Measurements from ENCODE around the gene LRBA.
A peak's percentile ranks its signal among the peaks of the same experiment; 100 is the strongest.
"Not testable (repeated sequence)": the region's sequence is repeated elsewhere in the genome, so short reads cannot be mapped to it uniquely, and the experiment has no call there.

Gene LRBA

DNA sequence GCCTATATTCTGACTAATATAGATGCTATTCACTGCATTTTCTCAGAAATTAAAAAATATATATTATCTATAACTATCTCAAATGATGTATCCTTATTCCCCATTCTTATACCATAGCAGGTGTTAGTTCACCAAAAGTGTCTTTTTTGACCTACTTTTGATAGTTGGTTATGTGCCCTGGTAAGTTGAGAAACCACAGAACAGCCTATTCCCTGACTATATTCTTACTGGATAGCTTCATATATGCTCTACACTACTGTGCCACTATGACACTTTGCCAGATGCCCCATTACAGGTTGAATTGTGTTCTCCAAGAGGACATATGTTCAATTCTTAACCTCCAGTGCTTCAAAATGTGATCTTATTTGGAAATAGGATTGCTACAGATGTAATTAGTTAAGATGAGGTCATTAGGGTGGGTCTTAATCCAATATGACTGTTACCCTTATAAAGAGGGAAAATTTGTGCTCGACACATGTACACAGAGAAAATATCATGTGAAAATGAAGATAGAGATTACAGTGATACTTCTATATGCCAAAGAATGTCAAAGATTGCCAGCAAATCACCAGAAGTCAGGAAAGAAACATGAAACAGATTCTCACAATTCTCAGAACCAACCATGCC lies 76.1 kb downstream of the LRBA start:
- no peak for DNase-seq

DNA sequence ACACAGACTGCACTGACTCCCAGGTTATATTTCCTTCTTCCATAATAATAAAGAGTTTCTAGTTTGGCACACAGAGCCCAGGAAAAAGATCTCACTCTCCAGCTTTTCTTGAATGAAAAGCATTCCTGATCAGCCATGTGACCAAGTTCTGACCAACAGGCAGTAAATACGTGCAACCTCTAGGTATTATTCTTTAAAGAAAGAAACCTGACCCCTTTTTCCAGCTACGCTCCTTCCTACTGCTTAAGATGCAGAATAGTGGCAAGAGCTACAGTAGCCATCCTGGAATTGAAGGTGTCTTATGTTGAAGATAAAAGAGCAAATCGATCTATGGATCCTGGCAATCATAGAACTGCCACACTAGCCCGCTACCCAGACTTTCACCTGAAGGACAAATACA lies 76.7 kb downstream of the LRBA start:
- DNase-seq, result peak; percentile 54

DNA sequence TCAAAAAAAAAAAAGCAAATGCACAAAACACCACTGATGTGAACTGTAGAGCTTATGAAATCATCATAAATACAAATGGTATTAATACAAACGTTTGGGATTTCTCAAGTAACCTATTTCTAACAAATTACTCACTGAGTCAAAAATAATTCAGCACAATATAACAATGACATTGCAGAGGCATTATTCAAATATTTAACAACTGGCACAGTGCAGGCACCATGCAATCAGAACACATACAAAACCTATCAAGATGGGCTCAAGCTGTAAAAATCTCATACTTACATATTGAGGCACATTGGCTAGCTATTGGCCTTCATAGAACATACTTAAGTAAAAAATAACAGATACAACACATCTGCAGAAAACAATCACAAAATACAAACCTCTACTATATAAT lies 81.1 kb downstream of the LRBA start:
- no peak for DNase-seq

DNA sequence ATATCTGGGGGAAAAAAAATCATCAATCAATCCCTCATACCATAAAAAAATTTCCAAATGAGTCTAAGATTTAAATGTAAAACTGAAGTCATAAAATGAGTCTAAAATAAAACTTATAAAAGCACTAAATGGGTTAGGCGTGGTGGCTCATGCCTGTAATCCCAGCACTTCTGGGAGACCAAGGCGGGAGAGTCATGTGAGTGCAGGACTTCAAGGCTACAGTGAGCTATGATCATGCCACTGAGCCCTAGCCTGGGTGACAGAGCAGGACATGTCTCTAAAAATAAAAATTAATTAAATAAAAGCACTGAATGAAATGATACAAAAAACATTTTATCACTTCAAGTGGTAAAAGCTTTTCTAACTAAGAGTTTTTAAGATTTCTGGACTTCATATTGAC lies 83.3 kb downstream of the LRBA start:
- no peak for DNase-seq

DNA sequence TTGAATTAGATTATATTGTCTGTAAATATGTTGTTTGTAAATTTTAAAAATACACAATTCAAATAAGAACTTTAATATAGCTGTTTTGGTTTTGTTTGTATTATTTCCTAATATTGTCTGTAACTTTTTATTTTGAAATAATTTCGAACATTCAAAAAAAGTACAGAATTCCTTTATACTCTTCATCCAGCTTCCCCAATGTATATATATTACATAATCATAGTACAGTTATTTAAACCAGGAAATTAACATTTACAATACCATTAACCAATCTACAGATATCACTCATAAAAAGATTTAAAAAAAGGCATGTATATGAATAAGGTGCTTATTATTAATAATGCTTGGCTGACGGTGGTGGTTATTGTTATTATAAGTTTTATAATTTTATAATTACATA lies 84.1 kb downstream of the LRBA start:
- DNase-seq, result no peak

DNA sequence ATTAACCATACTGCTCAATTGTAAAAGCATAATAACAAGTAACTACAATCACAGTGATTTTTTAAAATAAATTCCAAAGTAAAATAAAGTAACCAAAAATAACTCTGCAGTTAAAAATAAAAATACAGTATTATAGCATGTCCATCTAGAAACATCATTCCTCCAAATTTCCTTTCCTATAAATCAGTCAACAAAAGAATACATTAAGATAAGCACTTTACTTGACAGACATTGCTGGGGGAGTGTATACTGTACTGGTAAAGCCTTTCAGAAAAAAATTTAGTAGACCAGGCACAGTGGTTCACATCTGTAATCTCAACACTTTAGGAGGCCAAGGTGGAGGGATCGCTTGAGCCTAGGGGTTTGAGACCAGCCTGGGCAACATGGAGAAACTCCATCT lies 91.1 kb downstream of the LRBA start:
- no peak for DNase-seq

DNA sequence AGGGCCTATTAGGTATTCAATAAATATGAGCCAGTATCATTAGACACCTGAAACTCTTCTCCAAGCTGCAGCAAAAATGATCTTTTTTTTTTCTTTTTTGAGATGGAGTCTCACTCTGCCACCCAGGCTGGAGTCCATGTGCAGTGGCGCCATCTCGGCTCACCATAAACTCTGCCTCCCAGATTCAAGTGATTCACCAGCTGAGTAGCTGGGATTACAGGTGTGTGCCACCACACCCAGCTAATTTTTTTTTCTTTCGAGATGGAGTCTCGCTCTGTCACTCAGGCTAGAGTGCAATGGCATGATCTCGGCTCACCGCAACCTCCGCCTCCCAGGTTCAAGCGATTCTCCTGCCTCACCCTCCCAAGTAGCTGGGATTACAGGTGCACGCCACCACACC lies 93.6 kb downstream of the LRBA start:
- not testable (repeated sequence) for DNase-seq

DNA sequence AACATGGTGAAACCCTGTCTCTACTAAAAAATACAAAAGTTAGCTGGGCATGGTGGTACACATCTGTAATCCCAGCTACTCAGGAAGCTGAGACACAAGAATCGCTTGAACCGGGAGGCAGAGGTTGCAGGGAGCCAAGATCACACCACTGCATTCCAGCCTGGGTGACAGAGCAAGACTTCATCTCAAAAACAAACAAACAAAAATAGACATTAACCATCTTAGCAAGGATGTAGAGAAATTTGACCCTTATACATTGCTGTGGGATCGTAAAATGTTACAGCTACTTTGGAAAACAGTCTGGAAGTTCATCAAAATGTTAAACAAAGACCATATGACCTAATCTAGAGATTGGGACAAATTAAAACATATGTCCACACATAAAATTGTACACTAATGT lies 96.5 kb downstream of the LRBA start:
- DNase-seq, result not testable (repeated sequence)

DNA sequence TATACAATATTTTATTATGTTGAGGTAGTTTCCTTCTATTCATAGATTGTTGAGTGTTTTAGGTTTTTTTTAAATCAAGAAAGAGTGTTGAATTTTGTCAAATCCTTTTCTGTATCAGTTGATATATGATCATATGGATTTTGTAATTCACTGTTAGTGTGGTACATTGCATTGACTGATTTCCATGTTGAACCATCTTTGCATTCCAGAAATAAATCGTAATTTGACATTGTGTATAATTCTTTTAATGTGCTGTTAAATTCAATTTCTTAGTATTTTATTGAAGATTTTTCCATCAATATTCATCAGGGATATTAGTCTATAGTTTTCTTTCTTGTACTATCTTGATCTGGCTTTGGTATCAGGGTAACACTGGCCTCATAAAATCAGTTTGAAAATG lies 103.8 kb downstream of the LRBA start:
- no peak for DNase-seq

DNA sequence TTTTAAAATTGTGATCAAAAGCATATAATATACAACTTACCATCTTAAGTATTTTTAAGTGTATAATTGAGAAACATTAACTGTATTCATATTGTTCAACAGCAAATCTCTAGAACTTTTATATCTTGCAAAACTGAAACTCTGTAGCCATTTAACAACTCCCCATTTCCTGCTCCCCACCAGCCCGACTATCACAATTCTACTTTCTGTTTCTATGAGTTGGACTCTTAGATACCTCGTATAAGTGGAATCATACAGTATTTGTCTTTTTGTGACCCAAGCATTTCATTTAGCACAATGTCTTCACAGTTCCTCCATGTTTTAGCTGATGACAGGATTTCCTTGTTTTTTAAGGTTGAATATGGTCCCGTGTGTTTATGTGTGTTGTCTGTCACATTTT lies 106.0 kb downstream of the LRBA start:
- no peak for DNase-seq

DNA sequence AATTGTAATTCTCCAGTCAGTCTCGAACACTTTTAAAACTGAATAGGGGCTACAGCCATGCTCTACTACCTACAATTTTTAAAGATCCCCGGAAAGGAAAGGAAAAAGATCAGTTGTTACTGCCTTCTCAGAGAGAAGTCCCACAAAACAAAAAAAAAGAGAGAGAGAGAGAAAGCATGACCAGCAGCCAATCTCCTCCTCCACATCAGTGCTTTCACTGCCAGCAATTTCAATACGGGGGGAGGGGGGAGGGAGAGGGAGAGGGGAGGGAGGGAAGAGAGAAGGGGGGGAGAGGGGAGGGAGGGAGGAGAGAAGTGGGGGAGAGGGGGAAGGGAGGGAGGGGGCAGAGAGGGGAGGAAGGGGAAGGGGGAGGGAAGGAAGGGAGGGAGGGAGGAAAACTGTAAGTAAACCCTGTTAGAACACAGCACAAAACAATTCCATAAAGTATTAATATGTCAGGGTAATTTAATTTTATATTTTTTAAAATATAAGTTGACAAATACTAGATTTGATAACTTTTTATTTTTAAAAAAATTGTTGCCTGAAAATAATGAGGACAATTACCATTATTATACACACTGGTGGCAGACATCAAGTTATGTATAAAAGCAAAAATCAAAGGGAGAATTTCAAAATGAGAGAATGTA lies 108.0 kb downstream of the LRBA start:
- no peak for DNase-seq

DNA sequence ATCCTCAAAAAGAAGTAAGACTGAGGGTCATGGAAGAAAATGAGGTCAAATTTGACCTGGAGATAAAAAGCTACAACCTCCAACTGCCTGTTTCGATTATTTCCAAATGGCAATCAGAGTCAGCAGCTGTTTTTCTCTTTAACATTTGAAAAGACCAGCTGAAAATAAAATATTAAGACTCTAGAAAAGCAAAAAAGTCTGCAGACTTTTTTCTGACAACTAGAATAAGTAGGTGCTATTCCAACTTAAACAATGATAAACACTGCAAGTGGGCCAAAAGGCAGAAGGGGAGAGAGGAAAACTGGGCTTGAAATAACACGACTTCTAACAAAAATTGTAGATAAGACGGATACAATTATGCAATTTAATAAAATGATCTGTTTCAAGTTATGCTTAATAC lies 110.4 kb downstream of the LRBA start:
- DNase-seq, result no peak

DNA sequence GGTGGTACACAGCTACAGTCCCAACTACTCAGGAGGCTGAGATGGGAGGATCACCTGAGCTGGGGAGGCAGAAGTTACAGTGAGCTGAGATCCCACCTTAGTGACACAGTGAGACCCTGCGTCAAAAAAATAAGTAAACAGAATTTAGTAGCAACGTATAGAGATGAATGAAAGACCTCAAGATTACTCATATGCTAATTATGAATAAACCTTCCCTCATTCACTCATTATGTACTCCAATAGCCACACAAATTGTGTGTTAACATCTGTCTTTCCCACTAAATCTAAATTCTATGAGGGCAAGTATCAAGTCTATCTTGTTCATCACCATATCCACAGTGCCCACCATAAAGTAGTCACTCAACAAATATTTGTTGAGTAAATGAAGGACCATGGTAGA lies 111.5 kb downstream of the LRBA start:
- DNase-seq, result no peak

DNA sequence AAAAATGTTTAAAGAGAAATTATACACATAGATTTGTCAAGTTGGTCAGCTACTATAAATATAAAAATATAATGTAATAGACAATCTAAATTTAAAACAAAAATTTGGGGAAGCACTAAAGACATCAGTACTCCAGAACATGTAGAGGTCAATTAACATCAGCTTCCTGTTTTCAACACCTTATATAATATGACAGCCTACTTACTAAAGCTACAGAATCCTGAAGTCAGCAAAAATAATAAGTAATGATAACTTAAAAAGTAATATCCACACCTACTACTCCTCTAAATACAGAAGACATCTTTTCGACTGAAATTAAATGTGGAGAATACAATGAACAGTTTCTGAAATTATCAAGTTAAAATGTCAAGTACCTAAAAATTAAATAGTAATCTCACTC lies 118.6 kb downstream of the LRBA start:
- no peak for DNase-seq

DNA sequence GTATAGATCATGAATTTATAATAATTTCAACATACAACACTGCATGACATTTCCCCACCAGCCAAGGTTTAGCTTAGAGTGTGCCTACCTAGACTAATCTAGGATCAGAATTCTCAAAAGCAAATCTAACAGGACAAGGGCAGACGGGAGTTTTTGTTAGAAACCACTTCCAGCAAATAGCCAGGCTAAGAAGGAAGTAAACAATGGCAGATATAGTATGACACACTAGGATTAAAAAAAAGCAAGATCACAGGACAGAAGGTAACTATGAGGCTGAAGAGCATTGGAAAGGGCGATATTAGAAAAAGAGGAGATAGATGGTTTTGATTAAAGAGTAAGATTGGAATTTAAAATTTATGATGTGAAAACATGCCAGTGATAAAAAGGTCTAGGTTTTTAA lies 124.8 kb downstream of the LRBA start:
- DNase-seq, result no peak

DNA sequence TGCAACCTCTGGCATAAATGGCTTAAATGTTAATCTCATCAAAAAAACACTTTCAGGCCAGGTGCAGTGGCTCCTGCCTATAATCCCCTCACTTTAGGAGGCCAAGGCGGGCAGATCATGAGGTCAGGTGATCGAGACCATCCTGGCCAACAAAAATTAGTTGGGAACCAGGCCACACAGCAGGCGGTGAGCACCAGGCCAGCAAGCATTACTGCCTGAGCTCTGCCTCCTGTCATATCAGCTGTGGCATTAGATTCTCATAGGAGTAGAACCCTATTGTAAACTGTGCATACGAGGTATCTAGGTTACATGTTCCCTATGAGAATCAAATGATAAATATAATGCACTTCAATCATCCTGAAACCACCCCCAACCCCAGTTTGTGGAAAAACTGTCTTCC lies 125.8 kb downstream of the LRBA start:
- DNase-seq, result no peak

DNA sequence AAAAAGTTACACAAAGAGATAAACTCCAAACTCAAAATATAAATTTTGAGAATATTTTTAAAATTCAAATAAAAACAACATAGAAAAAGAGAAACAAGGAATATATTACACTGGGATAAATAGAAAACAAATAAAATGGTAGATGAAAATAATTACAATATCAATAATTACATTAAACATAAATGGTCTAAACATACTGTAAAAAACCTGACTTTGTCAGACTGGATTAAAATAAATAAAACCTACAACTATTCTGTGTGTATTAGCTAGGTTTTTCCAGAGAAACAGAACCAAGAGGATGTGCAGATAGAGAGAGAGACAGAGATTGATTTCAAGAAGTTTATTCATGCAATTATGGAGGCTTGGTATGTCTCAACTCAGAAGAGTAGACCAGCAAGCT lies 126.5 kb downstream of the LRBA start:
- DNase-seq, result no peak

DNA sequence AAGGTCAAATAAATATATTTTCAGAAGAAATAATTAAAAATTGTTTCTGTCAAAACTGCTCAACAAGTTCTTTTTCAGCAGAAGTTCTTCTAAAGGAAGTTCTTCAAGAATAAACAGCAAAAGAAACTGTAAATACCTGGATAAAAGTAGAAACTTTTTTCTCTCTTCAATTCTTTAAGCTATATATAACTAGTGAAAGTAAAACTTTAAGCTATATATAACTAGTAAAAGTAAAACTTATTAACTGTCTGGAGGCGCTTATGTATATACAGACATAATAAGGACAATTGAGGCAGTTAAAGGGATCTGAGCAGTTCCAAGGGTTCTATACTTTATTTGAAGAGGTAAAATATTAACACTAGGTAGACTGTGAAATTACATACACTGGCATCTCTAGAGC lies 126.9 kb downstream of the LRBA start:
- no peak for DNase-seq

DNA sequence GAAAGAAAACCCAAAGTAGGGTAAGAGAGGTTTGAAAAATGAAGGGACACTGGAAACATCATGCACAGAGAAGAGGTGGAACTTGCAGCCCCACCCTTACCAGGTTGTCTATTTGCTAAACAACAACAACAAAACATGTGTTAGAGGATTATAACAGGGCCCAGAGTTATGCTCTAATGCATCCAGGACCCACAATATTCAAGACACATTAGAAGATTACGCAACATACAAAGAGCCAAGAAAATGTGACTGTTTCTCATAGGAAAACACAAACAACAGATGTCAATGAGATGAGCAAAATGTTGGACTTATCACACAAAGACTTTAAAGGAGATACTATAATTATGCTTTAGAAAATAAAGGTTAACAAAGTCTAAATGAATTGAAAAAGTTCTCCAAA lies 128.5 kb downstream of the LRBA start:
- no peak for DNase-seq

DNA sequence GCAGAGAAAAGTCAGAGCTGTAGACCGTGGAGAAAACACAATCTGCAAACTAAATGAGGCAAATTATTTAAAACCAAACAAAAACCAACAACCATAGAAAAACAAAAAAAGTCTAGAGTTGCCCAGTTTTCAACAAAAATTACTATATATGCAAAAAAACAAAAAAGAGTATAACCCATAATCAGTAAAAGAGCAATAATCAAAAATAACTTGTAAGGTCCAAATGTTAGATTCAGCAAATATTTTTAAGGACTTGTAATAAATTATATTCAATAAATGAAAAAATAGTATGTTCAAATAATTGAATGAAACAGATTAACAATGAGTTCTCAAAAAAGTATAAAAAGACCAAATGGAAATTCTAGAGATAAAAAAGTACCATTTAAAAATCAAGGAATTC lies 130.5 kb downstream of the LRBA start:
- no peak for DNase-seq

DNA sequence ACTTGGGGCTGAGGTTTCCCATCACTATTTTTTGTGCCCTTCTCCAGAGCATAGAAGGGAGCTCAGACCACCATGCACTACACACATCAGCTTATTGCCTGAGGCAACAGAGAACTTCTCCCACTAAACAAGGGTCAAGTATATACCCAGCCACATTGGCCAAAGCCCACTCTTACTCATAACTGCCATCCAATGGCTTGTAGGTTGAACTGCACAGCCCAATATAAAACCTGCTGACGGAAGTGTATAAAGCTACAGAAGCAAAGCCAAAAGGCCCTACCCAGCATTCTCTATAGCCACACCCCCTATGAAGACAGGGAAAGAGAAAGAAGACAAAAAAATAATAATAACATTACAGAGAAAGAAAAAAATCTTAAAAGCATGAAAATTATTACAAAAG lies 139.7 kb downstream of the LRBA start:
- DNase-seq, result no peak

DNA sequence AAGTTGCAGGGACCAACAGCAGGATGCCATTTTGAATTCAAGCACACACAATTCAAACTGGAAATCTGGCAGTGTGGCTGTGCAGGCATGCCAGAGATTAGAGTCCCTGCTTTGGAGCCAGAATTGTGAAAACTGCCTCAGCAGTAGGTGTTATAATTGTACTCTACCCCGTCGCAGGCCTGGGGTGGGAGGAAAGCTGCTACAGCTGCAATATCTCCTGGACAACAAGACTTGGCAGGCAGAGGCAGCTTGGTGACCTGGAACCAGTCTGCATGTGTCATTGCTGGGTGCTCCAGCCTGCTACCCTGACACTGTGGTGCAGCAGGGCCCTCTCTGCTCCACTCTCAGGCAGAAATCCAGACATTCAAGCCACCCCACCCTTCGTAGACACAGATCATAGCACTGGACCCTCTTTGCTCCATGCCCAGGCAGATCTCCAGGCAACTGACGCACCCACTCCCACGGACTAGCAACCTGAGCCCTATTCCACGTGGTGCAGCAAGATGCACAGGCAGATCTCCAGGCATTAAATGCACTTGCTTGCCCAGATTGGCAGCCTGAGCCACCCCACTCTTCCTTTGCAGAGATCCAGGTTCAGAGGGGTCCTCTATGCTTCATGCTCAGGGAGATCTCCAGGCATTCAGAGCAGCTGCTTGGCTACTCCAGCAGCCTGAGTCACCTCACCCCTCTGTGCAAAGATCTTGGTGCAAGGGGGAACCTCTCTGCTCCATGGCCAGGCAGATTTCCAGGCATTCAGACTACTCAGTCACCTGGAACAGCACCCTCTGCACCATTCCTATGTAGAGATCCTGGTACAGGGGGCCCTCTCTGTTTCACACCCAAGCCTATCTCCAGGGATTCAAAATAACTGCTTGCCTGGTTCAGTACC lies 140.5 kb downstream of the LRBA start:
- DNase-seq, result no peak

DNA sequence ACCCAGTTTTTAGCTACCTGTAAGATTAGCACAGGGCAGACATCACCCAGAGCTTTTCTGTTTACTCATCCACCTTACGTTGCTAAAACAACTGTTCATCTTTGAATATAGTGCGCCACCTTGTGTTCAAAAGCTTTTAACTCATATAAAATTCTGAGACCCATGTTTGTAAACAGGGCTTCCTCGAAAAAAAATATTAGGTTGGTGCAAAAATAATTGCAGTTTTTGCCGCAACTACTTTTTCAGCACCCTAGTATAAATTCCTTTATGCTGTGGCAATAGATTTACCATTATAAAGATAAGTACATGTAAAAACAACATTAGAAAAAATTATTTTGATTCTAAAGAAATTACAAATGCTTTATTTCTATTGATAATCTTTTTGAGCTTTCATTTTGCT lies 147.9 kb downstream of the LRBA start:
- no peak for DNase-seq

DNA sequence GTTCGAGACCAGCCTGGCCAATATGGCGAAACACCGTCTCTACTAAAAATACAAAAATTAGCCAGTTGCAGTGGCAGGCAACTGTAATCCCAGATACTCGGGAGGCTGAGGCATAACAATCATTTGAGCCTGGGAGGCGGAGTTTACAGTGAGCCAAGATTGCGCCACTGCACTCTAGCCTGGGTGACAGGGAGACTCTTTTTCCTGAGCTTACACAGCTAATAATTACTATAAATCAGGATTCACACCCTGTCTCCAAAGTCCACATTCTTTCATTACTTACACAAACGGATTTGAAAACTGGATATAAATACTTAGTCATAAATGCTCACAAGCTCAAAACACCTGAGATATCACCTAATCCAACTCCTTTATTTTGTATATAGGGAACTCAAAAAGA lies 151.6 kb downstream of the LRBA start:
- no peak for DNase-seq

All from islet precursor cell (in vitro differentiated cells).